Measurements from ENCODE around the gene CNPY1. TPM values are rescaled to one million over a fixed set of nuclear protein-coding genes. Genes with fewer than 3 reads are reported as not detected.

Gene CNPY1
- total and polyA plus RNA-seq, 12 donors = not detected

- H3K27me3 ChIP-seq = no peaks in the 10 kb centered on the region
Observed at GRCh38 chr7:155591055-155591775, 44.9 kb upstream of the CNPY1 start.

GRCh38 chr7:155590215-155591018 lies 44.1 kb upstream of the CNPY1 start:
- no peaks in the 10 kb centered on the region for H3K36me3 ChIP-seq (replicated peaks in 1 of 2)
- TF ChIP-seq CTCF (IDR thresholded peaks at IDR 0.05) (no peak), POLR2A (IDR thresholded peaks at IDR 0.05) (no peak)
- H3K27ac ChIP-seq = no peak overlapping the region
- H3K4me1 ChIP-seq (replicated peaks in 1 of 2) = no peaks in the 10 kb centered on the region
- no peaks in the 10 kb centered on the region for H3K27me3 ChIP-seq
- H3K9me3 ChIP-seq (replicated peaks in 1 of 3) = no peaks in the 10 kb centered on the region
- WGBS, 4 donors = 81 to 89% (median 84%) methylated on average over 9 to 20 of the region's 20 CpGs
- DNase-seq = peak in 5 of 7 donors; percentile 13 to 86 (median 28)
- intact Hi-C loops (cut with DNase I) = no loop called here
- H3K4me3 ChIP-seq = no peak overlapping the region

More at GRCh38 chr7:155591055-155591775, 44.9 kb upstream of the CNPY1 start:
- H3K36me3 ChIP-seq (replicated peaks in 1 of 2) = no peaks in the 10 kb centered on the region
- WGBS, 4 donors = 72 to 74% (median 73%) methylated on average over 10 to 14 of the region's 14 CpGs
- intact Hi-C loops (cut with DNase I) = no loop called here
- no peak overlapping the region for H3K27ac ChIP-seq
- H3K4me1 ChIP-seq (replicated peaks in 1 of 2) = no peaks in the 10 kb centered on the region
- no peaks in the 10 kb centered on the region for H3K9me3 ChIP-seq (replicated peaks in 1 of 3)
- TF ChIP-seq POLR2A (IDR thresholded peaks at IDR 0.05) = no peak
- TF ChIP-seq CTCF (IDR thresholded peaks at IDR 0.05) = no peak
- no peak for DNase-seq
- no peak overlapping the region for H3K4me3 ChIP-seq

GRCh38 chr7:155589001-155589980 lies 42.9 kb upstream of the CNPY1 start:
- no peak for DNase-seq
- H3K9me3 ChIP-seq (replicated peaks in 1 of 3) = no peaks in the 10 kb centered on the region
- 77 to 87% (median 83%) methylated on average over 18 to 29 of the region's 29 CpGs for WGBS, 4 donors
- no peak overlapping the region for H3K27ac ChIP-seq
- H3K4me1 ChIP-seq (replicated peaks in 1 of 2) = peaks cover 0 to 6% of the 10 kb centered on the region in 2 donors
- H3K36me3 ChIP-seq (replicated peaks in 1 of 2) = no peaks in the 10 kb centered on the region
- intact Hi-C loops (cut with DNase I) = no loop called here
- no peak for TF ChIP-seq CTCF (IDR thresholded peaks at IDR 0.05)
- TF ChIP-seq POLR2A (IDR thresholded peaks at IDR 0.05) = no peak
- H3K27me3 ChIP-seq = no peaks in the 10 kb centered on the region
- no peak overlapping the region for H3K4me3 ChIP-seq

Data from adrenal gland (tissue), 12 donors.